SU-DHL-6 (cell line): ENCODE data around the gene ADPGK.
"Not testable (repeated sequence)": the region's sequence is repeated elsewhere in the genome, so short reads cannot be mapped to it uniquely, and the experiment has no call there.

Source experiments
- CTCF ChIP-seq: fragments of 200-600 bp; sonication (generic); IDR thresholded peaks from one replicate; pipeline ENCODE4 v1.5.1; 2017; ENCODE audit warnings: antibody characterized with exemption, mild to moderate bottlenecking, low read length, moderate library complexity; ENCODE audit not compliant: insufficient read depth, poor library complexity, severe bottlenecking
- EZH2phosphoT487 ChIP-seq: fragments of 200-600 bp; sonication (generic), shearing (Covaris generic); conservative IDR thresholded peaks from 2 replicates; pipeline ENCODE4 v1.6.1; 2018; ENCODE audit warnings: mild to moderate bottlenecking, antibody characterized with exemption, low read length, moderate library complexity, mixed read lengths

GRCh38 chr15:72728249-72728648 is 55.3 kb downstream of the ADPGK start:
- TF ChIP-seq CTCF, EZH2phosphoT487: not testable (repeated sequence)
